PC-3 (cell line): ENCODE results near the gene YARS2. TPM values are rescaled to one million over a fixed set of nuclear protein-coding genes. Genes with fewer than 3 reads are reported as not detected.

Experiments
- ATAC-seq: fragments of 200-7000 bp; cut with Tn5 transposase; 2 replicates; pipeline ENCODE4 v1.9.1; 2020; ENCODE audit warnings: mild to moderate bottlenecking, moderate library complexity
- BruUV-seq: library from RNA; stranded (reverse); fragments of 400-500 nt; replicated peaks from 2 replicates; lab custom pipeline; 2021; lab: Mats Ljungman, UMichigan
- CTCF ChIA-PET: fragments of 300-600 bp; sonication (Branson Sonifier 250); formaldehyde crosslinking; loops from one replicate; lab custom pipeline; 2022; ENCODE audit warnings: antibody characterized with exemption; lab: Charles Lee
- POLR2A ChIA-PET: fragments of 300-600 bp; sonication (Branson Sonifier 250); formaldehyde crosslinking; loops from one replicate; lab custom pipeline; 2022; ENCODE audit warnings: antibody characterized with exemption; ENCODE audit not compliant: unreplicated experiment; lab: Charles Lee
- DNase-seq: peaks from one replicate; pipeline ENCODE4 v3.0.0-alpha.2; 2015
- H2AFZ ChIP-seq: fragments of 300-600 bp; sonication (generic); 2 replicates; pipeline ENCODE4 v1.6.0; 2016; ENCODE audit warnings: antibody characterized with exemption, low read length
- H3F3A ChIP-seq: fragments of 300-600 bp; sonication (generic); one replicate; pipeline ENCODE4 v1.6.0; 2017; ENCODE audit warnings: antibody characterized with exemption, low read length, control low read depth, mild to moderate bottlenecking; ENCODE audit not compliant: unreplicated experiment
- H3K27ac ChIP-seq: fragments of 300-600 bp; sonication (generic); 2 replicates; pipeline ENCODE4 v1.5.1; 2016; ENCODE audit warnings: mild to moderate bottlenecking, low read length
- H3K27me3 ChIP-seq: fragments of 300-600 bp; sonication (generic); 2 replicates; pipeline ENCODE4 v1.6.1; 2016; ENCODE audit warnings: low read length, mixed read lengths
- H3K36me3 ChIP-seq: fragments of 300-600 bp; sonication (generic); 2 replicates; pipeline ENCODE4 v1.6.1; 2016; ENCODE audit warnings: low read depth, mixed run types, low read length, mixed read lengths
- H3K4me1 ChIP-seq: fragments of 300-600 bp; sonication (generic); 2 replicates; pipeline ENCODE4 v1.5.1; 2016; ENCODE audit warnings: low read length; ENCODE audit not compliant: insufficient read depth
- H3K4me2 ChIP-seq: fragments of 300-600 bp; sonication (generic); 2 replicates; pipeline ENCODE4 v1.6.0; 2016; ENCODE audit warnings: low read length
- H3K4me3 ChIP-seq: fragments of 300-600 bp; sonication (generic); 2 replicates; pipeline ENCODE4 v1.5.1; 2016; ENCODE audit warnings: mild to moderate bottlenecking, low read length, mixed read lengths
- H3K79me2 ChIP-seq: fragments of 300-600 bp; sonication (generic); 2 replicates; pipeline ENCODE4 v1.6.1; 2017; ENCODE audit warnings: low read length, mixed read lengths
- H3K9ac ChIP-seq: fragments of 300-600 bp; sonication (generic); 2 replicates; pipeline ENCODE4 v1.6.0; 2016; ENCODE audit warnings: mild to moderate bottlenecking, low read length
- H3K9me2 ChIP-seq: fragments of 300-600 bp; sonication (generic); replicated peaks from 2 replicates; pipeline ENCODE4 v1.6.1; 2016; ENCODE audit warnings: mixed run types, low read length, mixed read lengths
- H3K9me3 ChIP-seq: fragments of 300-600 bp; sonication (generic); 2 replicates; pipeline ENCODE4 v1.6.1; 2016; ENCODE audit warnings: low read length, mixed read lengths
- H4K20me1 ChIP-seq: fragments of 300-600 bp; sonication (generic); 2 replicates; pipeline ENCODE4 v1.6.1; 2016; ENCODE audit warnings: low read length, mixed read lengths
- EZH2 ChIP-seq: fragments of 300-600 bp; sonication (generic); IDR thresholded peaks from one replicate; pipeline ENCODE4 v1.6.1; 2017; ENCODE audit warnings: antibody characterized with exemption, mild to moderate bottlenecking, low read length; ENCODE audit not compliant: unreplicated experiment
- EZH2phosphoT487 ChIP-seq: fragments of 300-600 bp; sonication (generic); IDR thresholded peaks from 2 replicates; pipeline ENCODE4 v1.6.1; 2018; ENCODE audit warnings: mild to moderate bottlenecking, antibody characterized with exemption, low read length, borderline replicate concordance
- intact Hi-C: fragments of 100-400 bp; cut with micrococcal nuclease; formaldehyde crosslinking; loops from 2 replicates; pipeline ENCODE4 v1.9.0; 2023
- total RNA-seq: library from RNA; depleted of rRNA; stranded (reverse); fragments of >200 nt; gene quantifications from 2 replicates; pipeline ENCODE4 v1.2.3, GENCODE V29; 2014
- TF ChIP-seq, protein P1 (sequence below): fragments of 300-600 bp; sonication (generic); conservative IDR thresholded peaks from 2 replicates; pipeline ENCODE4 v1.5.1; 2017; ENCODE audit warnings: antibody characterized with exemption, low read depth, mild to moderate bottlenecking, low read length

YARS2 gene
- total RNA-seq, 1 experiment from 2014 or later: 37.4 TPM

DNA sequence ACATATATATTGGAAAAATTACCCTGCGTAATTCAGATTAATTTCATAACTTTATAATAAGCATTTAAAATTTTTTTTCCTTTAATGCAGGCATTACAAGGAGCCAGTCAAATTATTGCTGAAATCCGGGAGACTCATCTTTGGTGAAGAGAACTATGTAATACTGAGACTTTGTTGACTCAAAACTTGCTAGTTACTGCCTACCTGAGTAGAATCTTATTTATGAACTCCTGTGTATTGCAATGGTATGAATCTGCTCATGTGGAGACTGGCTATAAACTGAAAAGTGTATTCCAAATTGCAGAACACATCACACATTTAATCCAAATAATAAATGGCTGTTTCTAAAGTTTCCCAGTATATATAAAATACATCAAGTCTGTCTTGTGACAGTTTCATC, 12.4 kb downstream of the YARS2 start:
- no peak overlapping the region for H3K4me3 ChIP-seq
- H3K27me3 ChIP-seq: no peaks in the 10 kb centered on the region
- H3K9me2 ChIP-seq: no peaks in the 10 kb centered on the region
- no peaks in the 10 kb centered on the region for H3K79me2 ChIP-seq
- no peak for ATAC-seq
- TF ChIP-seq EZH2phosphoT487 (no peak), EZH2 (no peak)
- TF ChIP-seq, protein P1, sequence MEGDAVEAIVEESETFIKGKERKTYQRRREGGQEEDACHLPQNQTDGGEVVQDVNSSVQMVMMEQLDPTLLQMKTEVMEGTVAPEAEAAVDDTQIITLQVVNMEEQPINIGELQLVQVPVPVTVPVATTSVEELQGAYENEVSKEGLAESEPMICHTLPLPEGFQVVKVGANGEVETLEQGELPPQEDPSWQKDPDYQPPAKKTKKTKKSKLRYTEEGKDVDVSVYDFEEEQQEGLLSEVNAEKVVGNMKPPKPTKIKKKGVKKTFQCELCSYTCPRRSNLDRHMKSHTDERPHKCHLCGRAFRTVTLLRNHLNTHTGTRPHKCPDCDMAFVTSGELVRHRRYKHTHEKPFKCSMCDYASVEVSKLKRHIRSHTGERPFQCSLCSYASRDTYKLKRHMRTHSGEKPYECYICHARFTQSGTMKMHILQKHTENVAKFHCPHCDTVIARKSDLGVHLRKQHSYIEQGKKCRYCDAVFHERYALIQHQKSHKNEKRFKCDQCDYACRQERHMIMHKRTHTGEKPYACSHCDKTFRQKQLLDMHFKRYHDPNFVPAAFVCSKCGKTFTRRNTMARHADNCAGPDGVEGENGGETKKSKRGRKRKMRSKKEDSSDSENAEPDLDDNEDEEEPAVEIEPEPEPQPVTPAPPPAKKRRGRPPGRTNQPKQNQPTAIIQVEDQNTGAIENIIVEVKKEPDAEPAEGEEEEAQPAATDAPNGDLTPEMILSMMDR: no peak
- BruUV-seq: no TSS peak
- peaks cover 58% of the 10 kb centered on the region for H3K36me3 ChIP-seq
- H3K9ac ChIP-seq: no peak overlapping the region
- H3K4me1 ChIP-seq: no peaks in the 10 kb centered on the region
- no peak overlapping the region for H3K27ac ChIP-seq
- no peaks in the 10 kb centered on the region for H3K9me3 ChIP-seq
- H4K20me1 ChIP-seq: no peaks in the 10 kb centered on the region
- no peak overlapping the region for H2AFZ ChIP-seq
- POLR2A ChIA-PET: no interaction called here
- CTCF ChIA-PET: no interaction called here
- no peak for DNase-seq
- no peak overlapping the region for H3K4me2 ChIP-seq
- H3F3A ChIP-seq: no peaks in the 10 kb centered on the region
- intact Hi-C loops: no loop called here

DNA sequence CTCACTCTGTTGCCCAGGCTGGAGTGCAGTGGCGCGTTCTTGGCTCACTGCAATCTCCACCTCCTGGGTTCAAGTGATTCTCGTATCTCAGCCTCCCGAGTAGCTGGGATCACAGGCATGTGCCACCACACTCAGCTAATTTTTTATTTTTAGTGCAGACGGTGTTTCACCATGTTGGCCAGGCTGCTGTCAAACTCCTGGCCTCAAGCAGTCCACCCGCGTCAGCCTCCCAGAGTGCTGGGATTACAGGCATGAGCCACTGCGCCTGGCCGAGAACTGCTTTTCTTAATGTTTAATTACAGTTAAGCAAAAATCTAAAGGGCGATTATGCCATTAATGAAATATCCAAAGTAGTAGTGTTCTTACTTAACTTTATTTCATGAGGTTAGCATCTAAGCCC, 13.6 kb downstream of the YARS2 start:
- intact Hi-C loops: no loop called here
- Histone ChIP-seq H3K9me3 (no peaks in the 10 kb centered on the region), H3K9ac (no peak overlapping the region), H3F3A (no peaks in the 10 kb centered on the region), H3K27ac (no peak overlapping the region), H4K20me1 (no peaks in the 10 kb centered on the region), H3K27me3 (no peaks in the 10 kb centered on the region), H3K4me1 (no peaks in the 10 kb centered on the region), H3K36me3 (peaks cover 59% of the 10 kb centered on the region), H3K4me3 (no peak overlapping the region), H2AFZ (no peak overlapping the region), H3K9me2 (no peaks in the 10 kb centered on the region), H3K79me2 (no peaks in the 10 kb centered on the region), H3K4me2 (no peak overlapping the region)
- BruUV-seq: no TSS peak
- CTCF ChIA-PET: no interaction called here
- TF ChIP-seq EZH2 (no peak), EZH2phosphoT487 (no peak)
- TF ChIP-seq, protein P1: no peak
- no peak for ATAC-seq
- POLR2A ChIA-PET: no interaction called here
- no peak for DNase-seq

DNA sequence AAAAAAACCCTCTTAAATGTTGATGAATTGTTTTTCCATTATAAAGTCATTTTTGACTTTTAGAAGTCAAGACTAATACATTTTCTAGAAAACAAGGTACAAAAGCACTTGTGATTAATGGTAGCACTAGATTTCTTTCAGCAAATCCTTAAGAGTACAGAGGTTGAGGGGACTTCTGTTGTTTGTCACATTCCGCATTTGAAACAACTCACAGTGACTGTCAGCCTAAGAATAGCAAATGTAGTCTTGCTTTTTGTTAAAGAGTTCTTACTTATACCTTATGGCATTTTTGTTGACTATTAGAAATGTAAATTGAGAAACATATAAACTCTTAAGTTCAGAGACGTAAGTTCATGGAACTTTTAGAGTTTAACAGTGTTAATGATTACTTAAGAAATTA, 16.4 kb downstream of the YARS2 start:
- Histone ChIP-seq H3K4me3 (no peak overlapping the region), H3K79me2 (no peaks in the 10 kb centered on the region), H3K4me1 (no peaks in the 10 kb centered on the region), H3K9me2 (no peaks in the 10 kb centered on the region), H3K36me3 (peaks cover 48% of the 10 kb centered on the region), H3K9me3 (no peaks in the 10 kb centered on the region), H3K4me2 (no peak overlapping the region), H3K27me3 (no peaks in the 10 kb centered on the region), H2AFZ (no peak overlapping the region), H3K9ac (no peak overlapping the region), H3K27ac (no peak overlapping the region), H3F3A (no peaks in the 10 kb centered on the region), H4K20me1 (no peaks in the 10 kb centered on the region)
- POLR2A ChIA-PET: no interaction called here
- intact Hi-C loops: no loop called here
- CTCF ChIA-PET: no interaction called here
- BruUV-seq: no TSS peak
- ATAC-seq: no peak
- TF ChIP-seq EZH2phosphoT487: no peak
- TF ChIP-seq EZH2: no peak
- TF ChIP-seq, protein P1: no peak
- DNase-seq: no peak
